Liver (tissue), 9 donors: ENCODE measurements around the gene COL4A1. TPM values are rescaled to one million over a fixed set of nuclear protein-coding genes. Genes with fewer than 3 reads are reported as not detected.

ENCODE experiments used
- DNase-seq: peaks from one replicate; pipeline ENCODE4 v3.0.0-alpha.2; 2017; ENCODE audit warnings: low spot score
- H3K27ac ChIP-seq, 2 donors: one replicate each; pipeline ENCODE4 v1.7.0; 2013; ENCODE audit warnings: inconsistent platforms in 2 of 2, low read length in 2 of 2, control low read depth in 1 of 2, low read depth in 1 of 2, mild to moderate bottlenecking in 1 of 2
- H3K27me3 ChIP-seq, 4 donors: one replicate each; pipeline versions ENCODE4 v1.6.1 to v1.7.0; 2013; ENCODE audit warnings: low read length in 3 of 4, inconsistent platforms in 1 of 4, mild to moderate bottlenecking in 1 of 4, moderate library complexity in 1 of 4; ENCODE audit not compliant: control insufficient read depth in 4 of 4, insufficient read depth in 4 of 4
- H3K36me3 ChIP-seq, 4 donors: one replicate each; pipeline versions ENCODE4 v1.6.1 to v1.7.0; 2013; ENCODE audit warnings: low read length in 3 of 4, mild to moderate bottlenecking in 3 of 4, low read depth in 1 of 4, moderate library complexity in 1 of 4; ENCODE audit not compliant: control insufficient read depth in 4 of 4, insufficient read depth in 3 of 4
- H3K4me1 ChIP-seq, 4 donors: one replicate each; pipeline versions ENCODE4 v1.6.1 to v1.7.0; 2013; ENCODE audit warnings: low read length in 3 of 4, mild to moderate bottlenecking in 3 of 4, moderate library complexity in 1 of 4; ENCODE audit not compliant: control insufficient read depth in 4 of 4, insufficient read depth in 4 of 4
- H3K4me3 ChIP-seq, 3 donors: one replicate each; pipeline versions ENCODE4 v1.6.1 to v1.7.0; 2013; ENCODE audit warnings: low read length in 3 of 3, control low read depth in 1 of 3, low read depth in 1 of 3, mild to moderate bottlenecking in 1 of 3
- H3K9ac ChIP-seq, 2 donors: one replicate each; pipeline ENCODE4 v1.7.0; 2013; ENCODE audit warnings: low read length in 2 of 2, mild to moderate bottlenecking in 2 of 2, moderate library complexity in 2 of 2, control low read depth in 1 of 2, low read depth in 1 of 2
- H3K9me3 ChIP-seq, 4 donors: one replicate each; pipeline versions ENCODE4 v1.6.1 to v1.7.0; 2013; ENCODE audit warnings: low read length in 3 of 4; ENCODE audit not compliant: control insufficient read depth in 4 of 4
- EGR1 ChIP-seq, 2 donors: IDR thresholded peaks; 2 replicates each; pipeline ENCODE4 v1.6.1; 2016 to 2018; ENCODE audit warnings: antibody characterized with exemption in 2 of 2, low read depth in 2 of 2
- FOXA1 ChIP-seq: IDR thresholded peaks from 2 replicates; pipeline ENCODE4 v1.6.1; 2016; ENCODE audit warnings: antibody characterized with exemption
- FOXA2 ChIP-seq: IDR thresholded peaks from 2 replicates; pipeline ENCODE4 v1.6.1; 2016; ENCODE audit warnings: antibody characterized with exemption
- GABPA ChIP-seq, 2 donors: IDR thresholded peaks in 1 of 2; conservative IDR thresholded peaks in 1 of 2; 2 replicates each; pipeline ENCODE4 v1.6.1; 2016; ENCODE audit warnings: antibody characterized with exemption in 2 of 2, mild to moderate bottlenecking in 1 of 2, moderate library complexity in 1 of 2
- HNF4A ChIP-seq, 2 donors: conservative IDR thresholded peaks; 2 replicates each; pipeline ENCODE4 v1.6.1; 2016; ENCODE audit warnings: antibody characterized with exemption in 2 of 2, mild to moderate bottlenecking in 2 of 2
- HNF4G ChIP-seq: IDR thresholded peaks from 2 replicates; pipeline ENCODE4 v1.6.1; 2016; ENCODE audit warnings: antibody characterized with exemption
- JUND ChIP-seq, 2 donors: IDR thresholded peaks; 2 replicates each; pipeline ENCODE4 v1.6.1; 2016; ENCODE audit warnings: antibody characterized with exemption in 2 of 2
- NR2F2 ChIP-seq: IDR thresholded peaks from 2 replicates; pipeline ENCODE4 v1.6.1; 2016; ENCODE audit warnings: antibody characterized with exemption
- RXRA ChIP-seq, 2 donors: IDR thresholded peaks; 2 replicates each; pipeline ENCODE4 v1.6.1; 2017 to 2018; ENCODE audit warnings: antibody characterized with exemption in 2 of 2, mild to moderate bottlenecking in 1 of 2
- SP1 ChIP-seq: IDR thresholded peaks from 2 replicates; pipeline ENCODE4 v1.6.1; 2018; ENCODE audit warnings: antibody characterized with exemption, mild to moderate bottlenecking
- TAF1 ChIP-seq: conservative IDR thresholded peaks from 2 replicates; pipeline ENCODE4 v1.6.1; 2016; ENCODE audit warnings: antibody characterized with exemption, mild to moderate bottlenecking
- YY1 ChIP-seq: IDR thresholded peaks from 2 replicates; pipeline ENCODE4 v1.6.1; 2016; ENCODE audit warnings: antibody characterized with exemption, mild to moderate bottlenecking
- WGBS: extraction: QIAGEN DNeasy Blood & Tissue Kit; methylation state at CpG from one replicate; pipeline ENCODE4 v1.1.7; 2013; 5-methylcytosine and 5-hydroxymethylcytosine counted together
- polyA plus RNA-seq, 2 donors: library from polyadenylated mRNA; stranded (reverse) in 1 of 2; unstranded in 1 of 2; fragments of 200-250 nt in 1 of 2; fragments of >200 nt in 1 of 2; fragmentation: Nextera tagmentation in 1 of 2; extraction: Ambion mirVana in 1 of 2; gene quantifications; one replicate each; pipeline versions ENCODE4 v1.2.1 to v1.2.3, GENCODE V29; 2013 to 2015
- total RNA-seq, 2 donors: library from RNA; depleted of rRNA; stranded (reverse); fragments of >200 nt; gene quantifications; one replicate each; pipeline ENCODE4 v1.2.3, GENCODE V29; 2014
- TF ChIP-seq, protein P1 (sequence below): fragments of 150-350 bp; IDR thresholded peaks from 2 replicates; pipeline ENCODE4 v1.5.1; 2017; ENCODE audit warnings: improper control_type of control experiment, low read depth, low read length; ENCODE audit not compliant: missing input control
- TF ChIP-seq, protein P2 (sequence below): IDR thresholded peaks from 2 replicates; pipeline ENCODE4 v1.6.1; 2016; ENCODE audit warnings: antibody characterized with exemption
- TF ChIP-seq, protein P3 (sequence below): IDR thresholded peaks from 2 replicates; pipeline ENCODE4 v1.6.1; 2016; ENCODE audit warnings: antibody characterized with exemption
- TF ChIP-seq, protein P4 (sequence below): IDR thresholded peaks from 2 replicates; pipeline ENCODE4 v1.6.1; 2016; ENCODE audit warnings: antibody characterized with exemption
- TF ChIP-seq, protein P5 (sequence below): IDR thresholded peaks from 2 replicates; pipeline ENCODE4 v1.6.1; 2016; ENCODE audit warnings: antibody characterized with exemption, mild to moderate bottlenecking
- donor health status: healthy.
- donor health status: healthy.
- donor health status: healthy.
- donor health status: healthy.
- donor health status: healthy.

The COL4A1 gene
- total and polyA plus RNA-seq, 4 donors, result 5.0 to 68.5 (median 37.9) TPM

DNA sequence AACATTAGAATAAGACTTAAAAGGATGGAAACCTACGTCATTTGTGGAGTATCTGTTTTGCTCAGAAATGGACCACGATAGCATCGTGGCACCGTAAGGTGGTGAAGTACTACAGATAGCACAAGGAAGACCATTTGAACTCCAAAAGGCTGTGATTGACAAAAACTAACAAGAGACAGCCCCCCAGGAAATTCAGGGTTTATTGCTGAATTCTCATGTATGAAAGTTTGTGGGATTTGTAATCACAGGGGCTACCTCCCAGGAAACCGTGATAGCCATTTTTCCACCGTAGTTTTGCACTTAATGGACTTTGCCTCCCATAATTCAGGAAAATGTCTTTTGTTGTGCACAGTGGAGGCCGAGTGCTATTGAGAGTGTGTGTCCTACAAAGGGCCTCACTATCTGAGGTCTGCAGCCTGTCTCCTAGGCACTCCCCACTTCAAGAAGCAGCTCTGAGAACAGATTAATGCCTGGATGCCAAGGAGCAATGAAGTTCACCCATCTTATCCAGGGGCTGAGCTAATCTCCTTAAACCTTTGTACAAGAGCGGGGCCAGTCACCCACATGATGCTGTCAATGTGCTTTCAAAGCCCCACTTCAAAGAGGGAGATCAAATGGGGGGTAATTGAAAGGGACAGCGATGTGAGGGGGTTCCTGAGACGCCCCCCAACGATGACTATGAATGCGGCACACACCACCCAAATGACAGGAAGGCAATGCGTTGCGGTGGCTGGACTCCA lies 182.6 kb downstream of the COL4A1 start:
- peaks cover 0 to 3% (median 1%) of the 10 kb centered on the region in 4 donors for H3K27me3 ChIP-seq
- H3K9me3 ChIP-seq, result no peaks in the 10 kb centered on the region
- H3K36me3 ChIP-seq, result no peaks in the 10 kb centered on the region
- no peak overlapping the region for H3K9ac ChIP-seq
- no peaks in the 10 kb centered on the region for H3K4me1 ChIP-seq
- TF ChIP-seq FOXA1, result no peak
- TF ChIP-seq, protein P1, sequence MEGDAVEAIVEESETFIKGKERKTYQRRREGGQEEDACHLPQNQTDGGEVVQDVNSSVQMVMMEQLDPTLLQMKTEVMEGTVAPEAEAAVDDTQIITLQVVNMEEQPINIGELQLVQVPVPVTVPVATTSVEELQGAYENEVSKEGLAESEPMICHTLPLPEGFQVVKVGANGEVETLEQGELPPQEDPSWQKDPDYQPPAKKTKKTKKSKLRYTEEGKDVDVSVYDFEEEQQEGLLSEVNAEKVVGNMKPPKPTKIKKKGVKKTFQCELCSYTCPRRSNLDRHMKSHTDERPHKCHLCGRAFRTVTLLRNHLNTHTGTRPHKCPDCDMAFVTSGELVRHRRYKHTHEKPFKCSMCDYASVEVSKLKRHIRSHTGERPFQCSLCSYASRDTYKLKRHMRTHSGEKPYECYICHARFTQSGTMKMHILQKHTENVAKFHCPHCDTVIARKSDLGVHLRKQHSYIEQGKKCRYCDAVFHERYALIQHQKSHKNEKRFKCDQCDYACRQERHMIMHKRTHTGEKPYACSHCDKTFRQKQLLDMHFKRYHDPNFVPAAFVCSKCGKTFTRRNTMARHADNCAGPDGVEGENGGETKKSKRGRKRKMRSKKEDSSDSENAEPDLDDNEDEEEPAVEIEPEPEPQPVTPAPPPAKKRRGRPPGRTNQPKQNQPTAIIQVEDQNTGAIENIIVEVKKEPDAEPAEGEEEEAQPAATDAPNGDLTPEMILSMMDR, result no peak
- TF ChIP-seq YY1, result no peak
- TF ChIP-seq TAF1, result no peak
- TF ChIP-seq, protein P2, sequence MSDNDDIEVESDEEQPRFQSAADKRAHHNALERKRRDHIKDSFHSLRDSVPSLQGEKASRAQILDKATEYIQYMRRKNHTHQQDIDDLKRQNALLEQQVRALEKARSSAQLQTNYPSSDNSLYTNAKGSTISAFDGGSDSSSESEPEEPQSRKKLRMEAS, result no peak
- no peak for TF ChIP-seq NR2F2
- TF ChIP-seq, protein P3, sequence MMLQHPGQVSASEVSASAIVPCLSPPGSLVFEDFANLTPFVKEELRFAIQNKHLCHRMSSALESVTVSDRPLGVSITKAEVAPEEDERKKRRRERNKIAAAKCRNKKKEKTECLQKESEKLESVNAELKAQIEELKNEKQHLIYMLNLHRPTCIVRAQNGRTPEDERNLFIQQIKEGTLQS, result no peak
- TF ChIP-seq, protein P4, sequence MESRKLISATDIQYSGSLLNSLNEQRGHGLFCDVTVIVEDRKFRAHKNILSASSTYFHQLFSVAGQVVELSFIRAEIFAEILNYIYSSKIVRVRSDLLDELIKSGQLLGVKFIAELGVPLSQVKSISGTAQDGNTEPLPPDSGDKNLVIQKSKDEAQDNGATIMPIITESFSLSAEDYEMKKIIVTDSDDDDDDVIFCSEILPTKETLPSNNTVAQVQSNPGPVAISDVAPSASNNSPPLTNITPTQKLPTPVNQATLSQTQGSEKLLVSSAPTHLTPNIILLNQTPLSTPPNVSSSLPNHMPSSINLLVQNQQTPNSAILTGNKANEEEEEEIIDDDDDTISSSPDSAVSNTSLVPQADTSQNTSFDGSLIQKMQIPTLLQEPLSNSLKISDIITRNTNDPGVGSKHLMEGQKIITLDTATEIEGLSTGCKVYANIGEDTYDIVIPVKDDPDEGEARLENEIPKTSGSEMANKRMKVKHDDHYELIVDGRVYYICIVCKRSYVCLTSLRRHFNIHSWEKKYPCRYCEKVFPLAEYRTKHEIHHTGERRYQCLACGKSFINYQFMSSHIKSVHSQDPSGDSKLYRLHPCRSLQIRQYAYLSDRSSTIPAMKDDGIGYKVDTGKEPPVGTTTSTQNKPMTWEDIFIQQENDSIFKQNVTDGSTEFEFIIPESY, result no peak
- TF ChIP-seq JUND (IDR thresholded peaks at IDR 0.05), result no peak
- no peak for TF ChIP-seq FOXA2
- TF ChIP-seq HNF4G, result no peak
- TF ChIP-seq, protein P5, sequence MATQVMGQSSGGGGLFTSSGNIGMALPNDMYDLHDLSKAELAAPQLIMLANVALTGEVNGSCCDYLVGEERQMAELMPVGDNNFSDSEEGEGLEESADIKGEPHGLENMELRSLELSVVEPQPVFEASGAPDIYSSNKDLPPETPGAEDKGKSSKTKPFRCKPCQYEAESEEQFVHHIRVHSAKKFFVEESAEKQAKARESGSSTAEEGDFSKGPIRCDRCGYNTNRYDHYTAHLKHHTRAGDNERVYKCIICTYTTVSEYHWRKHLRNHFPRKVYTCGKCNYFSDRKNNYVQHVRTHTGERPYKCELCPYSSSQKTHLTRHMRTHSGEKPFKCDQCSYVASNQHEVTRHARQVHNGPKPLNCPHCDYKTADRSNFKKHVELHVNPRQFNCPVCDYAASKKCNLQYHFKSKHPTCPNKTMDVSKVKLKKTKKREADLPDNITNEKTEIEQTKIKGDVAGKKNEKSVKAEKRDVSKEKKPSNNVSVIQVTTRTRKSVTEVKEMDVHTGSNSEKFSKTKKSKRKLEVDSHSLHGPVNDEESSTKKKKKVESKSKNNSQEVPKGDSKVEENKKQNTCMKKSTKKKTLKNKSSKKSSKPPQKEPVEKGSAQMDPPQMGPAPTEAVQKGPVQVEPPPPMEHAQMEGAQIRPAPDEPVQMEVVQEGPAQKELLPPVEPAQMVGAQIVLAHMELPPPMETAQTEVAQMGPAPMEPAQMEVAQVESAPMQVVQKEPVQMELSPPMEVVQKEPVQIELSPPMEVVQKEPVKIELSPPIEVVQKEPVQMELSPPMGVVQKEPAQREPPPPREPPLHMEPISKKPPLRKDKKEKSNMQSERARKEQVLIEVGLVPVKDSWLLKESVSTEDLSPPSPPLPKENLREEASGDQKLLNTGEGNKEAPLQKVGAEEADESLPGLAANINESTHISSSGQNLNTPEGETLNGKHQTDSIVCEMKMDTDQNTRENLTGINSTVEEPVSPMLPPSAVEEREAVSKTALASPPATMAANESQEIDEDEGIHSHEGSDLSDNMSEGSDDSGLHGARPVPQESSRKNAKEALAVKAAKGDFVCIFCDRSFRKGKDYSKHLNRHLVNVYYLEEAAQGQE, result no peak
- TF ChIP-seq EGR1 (IDR thresholded peaks at IDR 0.05; ENCODE audit: low read depth in 2 of 2), result no peak
- no peak for TF ChIP-seq SP1
- TF ChIP-seq HNF4A (conservative IDR thresholded peaks at IDR 0.05), result no peak
- TF ChIP-seq GABPA (IDR thresholded peaks at IDR 0.05 in 1 of 2, conservative IDR thresholded peaks at IDR 0.05 in 1 of 2), result no peak
- no peak for TF ChIP-seq RXRA (IDR thresholded peaks at IDR 0.05)
- WGBS, result 82% methylated on average over 14 of the region's 14 CpGs
- no peak for DNase-seq
- H3K27ac ChIP-seq, result no peak overlapping the region
- no peak overlapping the region for H3K4me3 ChIP-seq
